Astrocyte (in vitro differentiated cells and primary cell): ENCODE measurements around the gene TMEM108. TPM values are rescaled to one million over a fixed set of nuclear protein-coding genes. Genes with fewer than 3 reads are reported as not detected.

Experiments
- DNase-seq: peaks from one replicate; pipeline ENCODE4 v3.0.0-alpha.2; 2010; ENCODE audit warnings: low read depth
- FAIRE-seq: peaks from 2 replicates; lab custom pipeline; 2011; peaks lifted over from hg19 to GRCh38; lab: Jason Lieb, UNC
- H2AFZ ChIP-seq: 2 replicates; pipeline ENCODE4 v1.6.0; 2012; ENCODE audit warnings: low read depth, low read length, inconsistent platforms
- H3K27ac ChIP-seq: 2 replicates; pipeline ENCODE4 v1.5.1; 2011; ENCODE audit warnings: low read depth, low read length, inconsistent platforms
- H3K27me3 ChIP-seq: 2 replicates; pipeline ENCODE4 v1.6.0; 2011; ENCODE audit warnings: low read length, inconsistent platforms; ENCODE audit not compliant: insufficient read depth
- H3K36me3 ChIP-seq: 2 replicates; pipeline ENCODE4 v1.5.1; 2011; ENCODE audit warnings: low read length, inconsistent platforms; ENCODE audit not compliant: insufficient read depth
- H3K4me1 ChIP-seq: 2 replicates; pipeline ENCODE4 v1.5.1; 2011; ENCODE audit warnings: low read length, inconsistent platforms; ENCODE audit not compliant: insufficient read depth
- H3K4me2 ChIP-seq: 2 replicates; pipeline ENCODE4 v1.6.0; 2012; ENCODE audit warnings: low read length, inconsistent platforms
- H3K4me3 ChIP-seq: 2 replicates; pipeline ENCODE4 v1.5.1; 2011; ENCODE audit warnings: low read depth, mild to moderate bottlenecking, low read length, inconsistent platforms; ENCODE audit not compliant: insufficient read depth
- H3K79me2 ChIP-seq: 2 replicates; pipeline ENCODE4 v1.6.0; 2012; ENCODE audit warnings: mild to moderate bottlenecking, low read length, inconsistent platforms; ENCODE audit not compliant: insufficient read depth
- H3K9ac ChIP-seq: 2 replicates; pipeline ENCODE4 v1.6.0; 2012; ENCODE audit warnings: mild to moderate bottlenecking, low read length, inconsistent platforms
- H3K9me3 ChIP-seq: 2 replicates; pipeline ENCODE4 v1.5.1; 2012; ENCODE audit warnings: low read depth, mild to moderate bottlenecking, low read length, inconsistent platforms; ENCODE audit not compliant: insufficient read depth
- H4K20me1 ChIP-seq: 2 replicates; pipeline ENCODE4 v1.6.0; 2012; ENCODE audit warnings: low read length, inconsistent platforms; ENCODE audit not compliant: insufficient read depth
- H3K27ac Mint-ChIP-seq: one replicate; pipeline ENCODE4 v1.8.0; 2021; ENCODE audit warnings: mild to moderate bottlenecking, mixed read lengths; ENCODE audit not compliant: unreplicated experiment
- H3K27me3 Mint-ChIP-seq: one replicate; pipeline ENCODE4 v1.8.0; 2021; ENCODE audit warnings: low read depth, mixed read lengths; ENCODE audit not compliant: unreplicated experiment
- H3K36me3 Mint-ChIP-seq: one replicate; pipeline ENCODE4 v1.8.0; 2021; ENCODE audit warnings: low read depth, mixed read lengths; ENCODE audit not compliant: unreplicated experiment
- H3K4me1 Mint-ChIP-seq: one replicate; pipeline ENCODE4 v1.8.0; 2021; ENCODE audit warnings: low read depth, mixed read lengths; ENCODE audit not compliant: unreplicated experiment
- H3K4me3 Mint-ChIP-seq: one replicate; pipeline ENCODE4 v1.8.0; 2021; ENCODE audit warnings: mild to moderate bottlenecking, moderate library complexity, mixed read lengths; ENCODE audit not compliant: unreplicated experiment
- H3K9me3 Mint-ChIP-seq: one replicate; pipeline ENCODE4 v1.8.0; 2021; ENCODE audit warnings: mild to moderate bottlenecking, mixed read lengths; ENCODE audit not compliant: unreplicated experiment
- CTCF ChIP-seq: IDR thresholded peaks from 2 replicates; pipeline ENCODE4 v1.5.1; 2011; ENCODE audit warnings: low read depth, mild to moderate bottlenecking, inconsistent platforms, low read length, moderate library complexity; ENCODE audit not compliant: insufficient read depth
- EZH2 ChIP-seq: IDR thresholded peaks from 2 replicates; pipeline ENCODE4 v1.6.1; 2012; ENCODE audit warnings: mild to moderate bottlenecking, low read length, inconsistent platforms; ENCODE audit not compliant: insufficient read depth
- total RNA-seq: library from RNA; stranded (reverse); gene quantifications from 2 replicates; pipeline ENCODE4 v1.2.1, GENCODE V29; 2021

The TMEM108 gene
- total RNA-seq, 1 donor from 2014 or later: 5.6 TPM

DNA sequence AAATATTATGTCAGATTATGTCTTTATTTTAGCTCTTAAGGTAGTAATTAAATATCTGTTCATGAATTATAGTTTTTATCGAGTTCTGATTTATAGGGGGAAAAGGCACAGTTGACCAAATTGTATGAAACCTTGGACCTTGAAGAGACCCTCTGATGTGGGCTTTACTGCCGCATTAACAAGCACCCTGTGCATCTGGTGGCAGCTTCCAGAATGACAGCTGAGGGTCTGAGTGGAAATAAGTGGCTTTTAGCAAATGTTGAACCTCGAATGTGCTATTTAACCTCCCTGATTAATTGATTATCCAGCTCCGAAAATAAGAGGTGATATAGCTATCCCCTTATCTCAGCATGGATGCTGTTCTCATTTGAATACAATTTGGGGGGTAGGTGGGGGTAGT lies 87.0 kb downstream of the TMEM108 start:
- H3K36me3 ChIP-seq: no peaks in the 10 kb centered on the region
- no peaks in the 10 kb centered on the region for H4K20me1 ChIP-seq
- TF ChIP-seq EZH2 (no peak), CTCF (no peak)
- FAIRE-seq (no peak), DNase-seq (no peak)
- Mint-ChIP-seq H3K27ac (no peak overlapping the region), H3K4me1 (peaks cover 4% of the 10 kb centered on the region), H3K36me3 (no peaks in the 10 kb centered on the region), H3K27me3 (no peaks in the 10 kb centered on the region), H3K9me3 (no peaks in the 10 kb centered on the region), H3K4me3 (no peak overlapping the region)
- H3K4me2 ChIP-seq: no peak overlapping the region
- no peak overlapping the region for H2AFZ ChIP-seq
- no peaks in the 10 kb centered on the region for H3K9me3 ChIP-seq
- no peak overlapping the region for H3K4me3 ChIP-seq
- no peaks in the 10 kb centered on the region for H3K79me2 ChIP-seq
- H3K4me1 ChIP-seq: no peaks in the 10 kb centered on the region
- H3K27me3 ChIP-seq: no peaks in the 10 kb centered on the region
- no peak overlapping the region for H3K27ac ChIP-seq
- no peak overlapping the region for H3K9ac ChIP-seq

- Histone ChIP-seq H4K20me1 (no peaks in the 10 kb centered on the region), H3K27me3 (no peaks in the 10 kb centered on the region), H3K9ac (no peak overlapping the region), H3K4me2 (no peak overlapping the region), H3K9me3 (no peaks in the 10 kb centered on the region), H3K27ac (no peak overlapping the region), H2AFZ (no peak overlapping the region), H3K4me1 (no peaks in the 10 kb centered on the region), H3K79me2 (no peaks in the 10 kb centered on the region), H3K4me3 (no peak overlapping the region), H3K36me3 (no peaks in the 10 kb centered on the region)
- H3K36me3 Mint-ChIP-seq: no peaks in the 10 kb centered on the region
- H3K27ac Mint-ChIP-seq: no peak overlapping the region
- no peak overlapping the region for H3K4me3 Mint-ChIP-seq
- peaks cover 8% of the 10 kb centered on the region for H3K4me1 Mint-ChIP-seq
- H3K27me3 Mint-ChIP-seq: no peaks in the 10 kb centered on the region
- DNase-seq (no peak), FAIRE-seq (no peak)
- H3K9me3 Mint-ChIP-seq: no peaks in the 10 kb centered on the region
- TF ChIP-seq EZH2: no peak
- no peak for TF ChIP-seq CTCF
Measured at GRCh38 chr3:133125802-133126201, 87.6 kb downstream of the TMEM108 start.

DNA sequence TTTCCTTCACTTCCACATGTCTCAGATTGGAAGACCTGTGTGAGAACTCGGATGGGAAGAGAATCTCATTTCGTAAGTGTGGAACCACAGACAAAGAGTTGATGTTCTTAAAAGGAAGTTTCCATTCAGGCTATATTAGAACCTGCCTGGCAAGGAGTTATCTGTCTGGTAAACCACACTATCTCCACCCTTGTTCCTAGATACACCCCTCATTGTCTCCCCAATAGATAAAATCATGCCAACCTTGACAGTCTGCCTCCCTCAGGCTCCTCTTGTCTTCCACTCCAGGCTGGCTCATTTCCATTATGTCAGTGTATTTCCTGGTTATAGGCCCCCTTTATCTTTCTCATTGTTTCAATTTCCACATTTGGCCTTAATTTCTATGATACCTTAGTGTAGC lies 89.2 kb downstream of the TMEM108 start:
- no peaks in the 10 kb centered on the region for H3K9me3 Mint-ChIP-seq
- no peaks in the 10 kb centered on the region for H3K79me2 ChIP-seq
- H4K20me1 ChIP-seq: no peaks in the 10 kb centered on the region
- no peak overlapping the region for H3K9ac ChIP-seq
- no peak overlapping the region for H3K4me2 ChIP-seq
- H3K4me3 Mint-ChIP-seq: no peak overlapping the region
- H3K36me3 Mint-ChIP-seq: no peaks in the 10 kb centered on the region
- H3K27me3 ChIP-seq: no peaks in the 10 kb centered on the region
- no peaks in the 10 kb centered on the region for H3K4me1 ChIP-seq
- H2AFZ ChIP-seq: no peak overlapping the region
- no peak overlapping the region for H3K27ac Mint-ChIP-seq
- TF ChIP-seq EZH2 (no peak), CTCF (no peak)
- no peak overlapping the region for H3K27ac ChIP-seq
- FAIRE-seq: no peak
- peaks cover 8% of the 10 kb centered on the region for H3K4me1 Mint-ChIP-seq
- no peaks in the 10 kb centered on the region for H3K27me3 Mint-ChIP-seq
- DNase-seq: no peak
- H3K4me3 ChIP-seq: no peak overlapping the region
- no peaks in the 10 kb centered on the region for H3K9me3 ChIP-seq
- no peaks in the 10 kb centered on the region for H3K36me3 ChIP-seq
